Nephron progenitor cell (in vitro differentiated cells): ENCODE results near the gene STMND1.
A peak's percentile ranks its signal among the peaks of the same experiment; 100 is the strongest.

Experiments used
- DNase-seq: peaks from one replicate; pipeline ENCODE4 v3.0.0; 2021
- H3K27ac Mint-ChIP-seq: 2 replicates; pipeline ENCODE4 v1.8.0; 2021; ENCODE audit warnings: mild to moderate bottlenecking, moderate library complexity, mixed read lengths
- H3K27me3 Mint-ChIP-seq: 2 replicates; pipeline ENCODE4 v1.8.0; 2021; ENCODE audit warnings: mild to moderate bottlenecking, low read depth, mixed read lengths; ENCODE audit not compliant: poor library complexity
- H3K36me3 Mint-ChIP-seq: 2 replicates; pipeline ENCODE4 v1.8.0; 2021; ENCODE audit warnings: low read depth, mixed read lengths
- H3K4me1 Mint-ChIP-seq: 2 replicates; pipeline ENCODE4 v1.8.0; 2021; ENCODE audit warnings: mixed read lengths
- H3K4me3 Mint-ChIP-seq: 2 replicates; pipeline ENCODE4 v1.8.0; 2021; ENCODE audit warnings: mild to moderate bottlenecking, moderate library complexity, mixed read lengths
- H3K9me3 Mint-ChIP-seq: 2 replicates; pipeline ENCODE4 v1.8.0; 2021; ENCODE audit warnings: mild to moderate bottlenecking, moderate library complexity, mixed read lengths
- TF ChIP-seq, protein P1 (sequence below): fragments of 200-600 bp; sonication (generic); IDR thresholded peaks from 2 replicates; pipeline ENCODE4 v1.5.0; 2021; ENCODE audit warnings: antibody characterized with exemption

Gene STMND1

DNA sequence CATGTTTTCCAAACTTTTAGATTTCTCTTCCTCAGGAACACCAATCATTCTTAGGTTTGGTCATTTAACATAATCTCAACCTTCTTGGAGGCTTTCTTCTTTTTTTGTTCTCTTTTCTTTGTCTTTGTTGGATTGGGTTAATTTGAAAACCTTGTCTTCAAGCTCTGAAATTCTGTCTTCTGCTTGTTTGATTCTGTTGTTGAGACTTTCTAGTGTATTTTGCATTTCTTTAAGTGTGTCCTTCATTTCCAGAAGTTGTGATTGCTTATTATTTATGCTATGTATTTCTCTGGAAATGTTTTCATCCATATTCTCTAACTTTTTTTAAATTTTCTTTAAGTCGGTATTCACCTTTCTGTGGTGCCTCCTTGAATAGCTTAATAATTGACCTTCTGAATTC lies 42.2 kb downstream of the STMND1 start:
- Mint-ChIP-seq H3K4me3 (no peak overlapping the region), H3K4me1 (no peaks in the 10 kb centered on the region), H3K9me3 (peaks cover 54% of the 10 kb centered on the region), H3K36me3 (no peaks in the 10 kb centered on the region), H3K27ac (no peak overlapping the region), H3K27me3 (peaks cover 13% of the 10 kb centered on the region)
- TF ChIP-seq, protein P1, sequence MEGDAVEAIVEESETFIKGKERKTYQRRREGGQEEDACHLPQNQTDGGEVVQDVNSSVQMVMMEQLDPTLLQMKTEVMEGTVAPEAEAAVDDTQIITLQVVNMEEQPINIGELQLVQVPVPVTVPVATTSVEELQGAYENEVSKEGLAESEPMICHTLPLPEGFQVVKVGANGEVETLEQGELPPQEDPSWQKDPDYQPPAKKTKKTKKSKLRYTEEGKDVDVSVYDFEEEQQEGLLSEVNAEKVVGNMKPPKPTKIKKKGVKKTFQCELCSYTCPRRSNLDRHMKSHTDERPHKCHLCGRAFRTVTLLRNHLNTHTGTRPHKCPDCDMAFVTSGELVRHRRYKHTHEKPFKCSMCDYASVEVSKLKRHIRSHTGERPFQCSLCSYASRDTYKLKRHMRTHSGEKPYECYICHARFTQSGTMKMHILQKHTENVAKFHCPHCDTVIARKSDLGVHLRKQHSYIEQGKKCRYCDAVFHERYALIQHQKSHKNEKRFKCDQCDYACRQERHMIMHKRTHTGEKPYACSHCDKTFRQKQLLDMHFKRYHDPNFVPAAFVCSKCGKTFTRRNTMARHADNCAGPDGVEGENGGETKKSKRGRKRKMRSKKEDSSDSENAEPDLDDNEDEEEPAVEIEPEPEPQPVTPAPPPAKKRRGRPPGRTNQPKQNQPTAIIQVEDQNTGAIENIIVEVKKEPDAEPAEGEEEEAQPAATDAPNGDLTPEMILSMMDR, result no peak
- no peak for DNase-seq

- peaks cover 7% of the 10 kb centered on the region for H3K4me1 Mint-ChIP-seq
- peaks cover 6% of the 10 kb centered on the region for H3K36me3 Mint-ChIP-seq
- no peak for DNase-seq
- TF ChIP-seq, protein P1, result no peak
- no peak overlapping the region for H3K4me3 Mint-ChIP-seq
- H3K9me3 Mint-ChIP-seq, result peaks cover 42% of the 10 kb centered on the region
- H3K27me3 Mint-ChIP-seq, result peaks cover 4% of the 10 kb centered on the region
- no peak overlapping the region for H3K27ac Mint-ChIP-seq
Measured at GRCh38 chr6:17149571-17149970, 47.7 kb downstream of the STMND1 start.

- no peak for DNase-seq
- H3K27ac Mint-ChIP-seq, result no peak overlapping the region
- H3K9me3 Mint-ChIP-seq, result peaks cover 36% of the 10 kb centered on the region
- TF ChIP-seq, protein P1, result no peak
- peaks cover 6% of the 10 kb centered on the region for H3K36me3 Mint-ChIP-seq
- H3K4me1 Mint-ChIP-seq, result peaks cover 7% of the 10 kb centered on the region
- no peak overlapping the region for H3K4me3 Mint-ChIP-seq
- H3K27me3 Mint-ChIP-seq, result peaks cover 4% of the 10 kb centered on the region
Measured at GRCh38 chr6:17150096-17150495, 48.2 kb downstream of the STMND1 start.

DNA sequence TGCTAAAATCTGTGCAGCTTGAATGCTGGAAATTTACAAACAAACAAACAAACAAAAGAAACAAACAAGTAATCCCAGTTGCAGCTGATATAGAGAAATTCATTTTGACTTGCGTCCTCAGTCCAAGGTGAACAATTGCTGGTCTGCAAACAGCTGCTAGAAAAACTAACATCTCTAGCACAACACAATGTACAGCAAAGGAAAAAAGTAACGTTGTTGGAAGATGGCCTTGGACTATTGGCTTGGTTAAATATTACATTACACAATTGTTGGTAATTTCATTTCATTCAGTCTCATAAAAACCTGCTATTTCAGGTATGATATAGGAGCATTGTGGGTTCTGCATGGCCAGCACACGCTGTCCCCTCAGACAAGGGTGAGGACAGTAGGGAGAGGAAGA lies 50.0 kb downstream of the STMND1 start:
- Mint-ChIP-seq H3K27me3 (peaks cover 2% of the 10 kb centered on the region), H3K9me3 (peaks cover 24% of the 10 kb centered on the region), H3K27ac (no peak overlapping the region), H3K4me3 (no peak overlapping the region), H3K4me1 (peaks cover 7% of the 10 kb centered on the region), H3K36me3 (peaks cover 6% of the 10 kb centered on the region)
- DNase-seq, result no peak
- TF ChIP-seq, protein P1, result no peak

DNA sequence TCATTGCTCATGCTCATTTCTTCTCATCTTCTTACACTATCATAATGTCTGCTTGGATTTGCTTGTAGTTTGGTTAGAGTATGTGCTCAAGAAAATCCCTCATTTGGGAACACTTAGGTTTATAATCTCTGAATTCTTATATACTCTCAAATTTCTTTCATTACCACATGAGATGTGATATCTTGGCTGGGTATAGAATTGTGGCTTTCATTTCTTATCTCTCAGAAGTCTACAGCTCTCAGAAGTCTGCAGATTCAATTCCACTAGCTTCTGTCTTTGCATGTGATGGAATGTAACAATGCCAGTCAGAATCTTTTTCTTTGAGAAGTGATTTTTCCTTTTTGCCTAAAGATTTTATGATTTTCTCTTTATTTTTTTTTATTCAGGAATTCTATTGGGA lies 50.9 kb downstream of the STMND1 start:
- Mint-ChIP-seq H3K27ac (no peak overlapping the region), H3K27me3 (no peaks in the 10 kb centered on the region), H3K4me3 (no peak overlapping the region), H3K9me3 (peaks cover 21% of the 10 kb centered on the region), H3K4me1 (peaks cover 7% of the 10 kb centered on the region), H3K36me3 (peaks cover 6% of the 10 kb centered on the region)
- TF ChIP-seq, protein P1, result no peak
- no peak for DNase-seq

- Mint-ChIP-seq H3K27ac (no peak overlapping the region), H3K36me3 (peaks cover 6% of the 10 kb centered on the region), H3K4me1 (no peaks in the 10 kb centered on the region), H3K27me3 (no peaks in the 10 kb centered on the region), H3K4me3 (no peak overlapping the region), H3K9me3 (peaks cover 21% of the 10 kb centered on the region)
- peak; percentile 76 for DNase-seq
- TF ChIP-seq, protein P1, result peak; percentile 81
Measured at GRCh38 chr6:17156112-17156921, 54.5 kb downstream of the STMND1 start.
